Sciatic nerve (tissue), 2 donors: ENCODE data around the gene KRTAP9-9. TPM values are rescaled to one million over a fixed set of nuclear protein-coding genes. Genes with fewer than 3 reads are reported as not detected.
"Not testable (repeated sequence)": the region's sequence is repeated elsewhere in the genome, so short reads cannot be mapped to it uniquely, and the experiment has no call there.

Source experiments
- ATAC-seq: fragments of 200-7000 bp; cut with Tn5 transposase; one replicate; pipeline ENCODE4 v1.9.1; 2020; ENCODE audit warnings: mild to moderate bottlenecking, moderate library complexity
- DNase-seq: peaks from one replicate; pipeline ENCODE4 v3.0.0-alpha.2; 2020; ENCODE audit warnings: low spot score
- intact Hi-C: fragments of 100-400 bp; cut with DNase I; formaldehyde crosslinking; loops from one replicate; pipeline ENCODE4 v1.14.2; 2022
- total RNA-seq: library from RNA; stranded (reverse); fragmentation: NEBNext Ultra II Directional; extraction: Animal tissue kit (Norgen Biotek cat#: 25700); gene quantifications from one replicate; pipeline ENCODE4 v1.2.1, GENCODE V29; 2021
- donor health status: DM: no; HTN: no; CAD: no.
- donor health status: DM: no; HTN: no; CAD: no.

The KRTAP9-9 gene
- total RNA-seq: not detected

GRCh38 chr17:41255381-41256290 is at the start of gene KRTAP9-9:
KRTAP9-9 (plus strand) TSS chr17:41255384.
- ATAC-seq, DNase-seq, intact Hi-C loops: not testable (repeated sequence)

GRCh38 chr17:41211845-41212466 is 43.2 kb upstream of the KRTAP9-9 start:
- DNase-seq (no peak), ATAC-seq (no peak)
- intact Hi-C loops: no loop called here

- intact Hi-C loops: no loop called here
- DNase-seq: no peak
- no peak for ATAC-seq
Measured at GRCh38 chr17:41212524-41213169, 42.5 kb upstream of the KRTAP9-9 start.

GRCh38 chr17:41215681-41216080 is 39.5 kb upstream of the KRTAP9-9 start:
- intact Hi-C loops: loop anchor here (2.0 kb wide), 1 partner anchor 67 kb away; the partner anchor contains the start of gene KRTAP4-5
- no peak for ATAC-seq

GRCh38 chr17:41223821-41224220 is 31.4 kb upstream of the KRTAP9-9 start:
- intact Hi-C loops: no loop called here
- DNase-seq (no peak), ATAC-seq (no peak)

More at GRCh38 chr17:41215681-41216080, 39.5 kb upstream of the KRTAP9-9 start:
- no peak for DNase-seq

- no peak for ATAC-seq
Measured at GRCh38 chr17:41226051-41226450, 29.1 kb upstream of the KRTAP9-9 start.

GRCh38 chr17:41226598-41227095 is 28.5 kb upstream of the KRTAP9-9 start, which contains the start of gene KRTAP9-2:
KRTAP9-2 (plus strand) TSS chr17:41226648; CDS start chr17:41226655, 7 bp downstream.
- DNase-seq, intact Hi-C loops, ATAC-seq: not testable (repeated sequence)

More at GRCh38 chr17:41226051-41226450, 29.1 kb upstream of the KRTAP9-9 start:
- no peak for DNase-seq
- intact Hi-C loops: no loop called here

GRCh38 chr17:41230094-41230493 is 25.1 kb upstream of the KRTAP9-9 start:
- intact Hi-C loops: no loop called here

GRCh38 chr17:41231731-41232130 is 23.5 kb upstream of the KRTAP9-9 start:
- no peak for DNase-seq
- no peak for ATAC-seq
- intact Hi-C loops: no loop called here

More at GRCh38 chr17:41230094-41230493, 25.1 kb upstream of the KRTAP9-9 start:
- ATAC-seq (no peak), DNase-seq (no peak)

GRCh38 chr17:41232399-41233105 is 22.6 kb upstream of the KRTAP9-9 start, which contains the start of gene KRTAP9-3:
KRTAP9-3 (plus strand) TSS chr17:41232449; CDS start chr17:41232502, 53 bp downstream.
- intact Hi-C loops, DNase-seq, ATAC-seq: not testable (repeated sequence)

- ATAC-seq, intact Hi-C loops, DNase-seq: not testable (repeated sequence)
Measured at GRCh38 chr17:41237116-41237515, 18.1 kb upstream of the KRTAP9-9 start.

GRCh38 chr17:41237949-41238437 is 17.2 kb upstream of the KRTAP9-9 start, which contains the start of gene KRTAP9-8:
KRTAP9-8 (plus strand) TSS chr17:41237999; CDS start chr17:41238052, 53 bp downstream.
- intact Hi-C loops, ATAC-seq: not testable (repeated sequence)

GRCh38 chr17:41246995-41247787 is 8.0 kb upstream of the KRTAP9-9 start:
- intact Hi-C loops: loop anchor here (10.0 kb wide), 1 partner anchor 102 kb away; the partner anchor contains the start of genes KRTAP4-5 and KRTAP4-6
- not testable (repeated sequence) for ATAC-seq, DNase-seq

More at GRCh38 chr17:41237949-41238437, 17.2 kb upstream of the KRTAP9-9 start, which contains the start of gene KRTAP9-8:
- not testable (repeated sequence) for DNase-seq

- DNase-seq, ATAC-seq: not testable (repeated sequence)
- intact Hi-C loops: loop anchor here (10.0 kb wide), 1 partner anchor 105 kb away; the partner anchor contains the start of genes KRTAP4-5 and KRTAP4-6
Measured at GRCh38 chr17:41249637-41250240, 5.4 kb upstream of the KRTAP9-9 start, which contains the start of gene KRTAP9-4. KRTAP9-4 (plus strand) TSS chr17:41249687; CDS start chr17:41249721, 34 bp downstream.

- no peak for ATAC-seq
- no peak for DNase-seq
- intact Hi-C loops: no loop called here
Measured at GRCh38 chr17:41251261-41251660, 3.9 kb upstream of the KRTAP9-9 start.

- DNase-seq (no peak), ATAC-seq (no peak)
- intact Hi-C loops: no loop called here
Measured at GRCh38 chr17:41254861-41255260, 323 bp upstream of the KRTAP9-9 start.
